DMS153 (cell line): ENCODE data around the gene IQUB.
"Not testable (repeated sequence)": the region's sequence is repeated elsewhere in the genome, so short reads cannot be mapped to it uniquely, and the experiment has no call there.

Source experiments
- DNase-seq: peaks from one replicate; lab custom pipeline; 2025; lab: John Stamatoyannopoulos, UW

The IQUB gene

DNA sequence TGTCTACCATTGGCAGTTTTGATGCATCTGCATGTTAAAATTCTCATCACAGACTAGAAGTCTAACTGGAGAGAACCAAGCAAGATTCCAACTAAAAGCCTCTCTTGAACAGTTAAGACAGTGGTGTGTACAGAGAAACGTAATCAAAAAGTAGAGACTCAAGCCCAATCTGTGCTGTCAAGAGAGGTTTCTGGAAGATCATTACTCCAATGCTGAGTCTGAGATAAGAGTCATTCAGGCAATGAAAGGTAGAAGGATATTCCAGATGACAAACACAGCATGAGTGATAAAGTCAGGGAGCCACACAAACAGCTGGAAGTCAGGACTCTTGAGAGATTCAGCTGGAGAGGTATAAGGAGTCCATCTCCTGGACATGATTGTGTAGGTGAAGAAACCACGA lies 48.7 kb downstream of the IQUB start:
- no peak for DNase-seq

DNA sequence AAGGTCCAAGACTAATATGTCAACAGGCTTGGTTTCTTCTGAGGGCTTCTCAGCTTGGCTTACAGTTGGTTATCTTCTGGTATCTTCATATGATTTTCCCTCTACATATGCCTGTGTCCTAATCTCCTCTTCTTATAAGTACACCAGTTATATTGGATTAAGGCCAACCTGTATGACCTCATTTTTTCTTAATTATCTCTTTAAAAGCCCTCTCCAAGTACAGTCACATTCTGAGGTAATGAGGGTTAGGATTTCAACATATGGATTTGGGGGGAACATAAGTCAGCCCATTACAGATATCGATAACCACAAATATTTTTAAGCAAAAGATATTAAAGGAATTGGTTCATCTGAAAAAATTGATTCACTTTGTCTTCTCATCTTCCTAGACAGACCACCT lies 49.2 kb downstream of the IQUB start:
- DNase-seq: no peak

DNA sequence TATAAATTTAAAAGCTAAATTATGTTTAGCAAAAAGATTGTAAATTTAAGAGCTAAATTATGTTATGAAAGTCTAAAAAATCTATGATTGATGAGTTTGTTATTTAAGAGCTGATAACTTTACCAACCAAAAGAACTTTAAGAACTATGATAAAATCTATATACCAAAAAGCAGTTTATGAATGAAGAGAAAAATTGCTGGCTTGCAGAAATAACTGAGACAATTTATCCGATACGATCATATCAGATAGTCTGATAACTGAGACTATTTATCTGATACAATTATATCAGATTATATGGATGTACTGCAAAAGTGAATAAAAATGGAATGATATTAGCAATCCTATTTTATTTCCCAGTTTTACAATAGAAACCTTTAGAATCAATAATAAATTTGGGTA lies 50.2 kb downstream of the IQUB start:
- no peak for DNase-seq

DNA sequence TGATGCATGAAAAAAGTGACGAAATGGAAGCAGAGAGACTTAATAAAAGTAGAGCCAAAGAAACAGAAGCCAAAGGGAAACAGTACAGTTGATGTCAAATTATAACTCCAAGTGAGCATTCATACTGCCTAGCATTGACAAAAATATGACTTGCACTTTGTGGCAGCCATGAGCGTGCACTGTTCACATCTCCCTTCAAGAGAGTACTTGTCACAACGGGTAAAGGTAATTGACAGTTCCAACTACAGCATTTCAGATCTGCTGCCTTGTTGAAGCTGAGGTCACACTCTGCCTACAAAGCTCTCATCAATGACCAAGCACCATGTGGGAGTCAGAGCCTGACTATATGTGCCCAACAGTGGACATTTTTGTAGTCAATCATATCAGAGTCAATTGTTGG lies 54.3 kb downstream of the IQUB start:
- no peak for DNase-seq

DNA sequence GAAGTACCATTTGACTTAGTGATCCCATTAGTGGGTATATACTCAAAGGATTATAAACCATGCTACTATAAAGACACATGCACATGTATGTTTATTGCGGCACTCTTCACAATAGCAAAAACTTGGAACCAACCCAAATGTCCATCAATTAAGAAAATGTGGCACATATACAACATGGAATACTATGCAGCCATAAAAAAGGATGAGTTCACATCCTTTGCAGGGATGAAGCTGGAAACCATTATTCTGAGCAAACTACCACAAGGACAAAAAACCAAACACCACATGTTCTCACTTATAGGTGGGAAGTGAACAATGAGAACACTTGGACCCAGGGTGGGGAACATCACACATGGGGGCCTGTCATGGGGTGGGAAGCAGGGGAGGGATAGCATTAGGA lies 56.3 kb downstream of the IQUB start:
- not testable (repeated sequence) for DNase-seq

DNA sequence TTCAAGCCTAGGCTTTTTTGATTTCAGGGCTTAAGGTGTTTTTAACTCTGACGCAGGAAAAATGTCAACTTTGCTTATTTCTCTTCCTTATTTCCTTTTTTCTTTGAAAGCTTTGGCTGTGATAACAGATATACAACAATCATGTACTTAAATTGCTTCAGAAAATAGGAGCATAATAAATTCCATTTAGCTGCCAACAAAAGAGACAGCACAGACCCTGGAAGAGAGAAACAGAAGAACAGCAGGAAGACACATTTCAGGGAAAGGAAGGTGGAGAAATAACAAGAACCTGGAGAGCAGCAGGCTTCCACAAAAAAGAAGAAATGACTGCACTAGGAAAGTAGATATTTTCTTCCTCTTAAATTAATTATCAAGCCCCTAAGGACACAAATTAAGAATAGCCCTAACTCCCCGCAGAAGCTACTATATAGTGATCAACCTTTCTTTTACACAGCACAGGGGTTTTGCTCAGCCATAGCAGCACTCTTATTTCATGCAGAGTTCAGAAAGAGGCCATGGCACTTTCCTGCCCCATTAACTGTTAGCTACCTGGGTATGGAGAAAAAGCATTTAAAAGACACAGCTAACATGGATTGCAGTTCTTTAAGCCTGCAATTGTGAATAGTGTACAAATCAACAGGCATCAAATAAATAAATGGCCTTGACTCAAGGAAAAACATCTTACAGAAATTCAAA lies 61.5 kb downstream of the IQUB start:
- no peak for DNase-seq

DNA sequence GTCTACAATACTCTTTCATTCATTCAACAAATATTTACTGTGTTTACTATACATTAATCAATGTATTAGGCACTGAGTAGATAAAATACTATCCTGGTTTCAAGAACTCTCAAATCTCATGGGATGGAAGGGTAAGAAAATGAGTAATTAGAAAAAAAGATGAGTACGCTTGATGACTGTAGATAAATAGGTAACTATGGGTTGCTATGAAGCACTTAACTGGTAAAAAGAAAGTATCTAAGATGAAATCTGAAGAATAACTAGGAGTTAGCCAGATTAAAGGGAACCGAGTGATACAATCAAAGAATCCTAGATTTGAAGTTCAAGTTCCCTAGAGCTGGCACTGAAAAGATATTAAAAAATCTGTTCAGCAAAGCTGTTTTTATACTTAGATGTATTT lies 62.1 kb downstream of the IQUB start:
- no peak for DNase-seq

DNA sequence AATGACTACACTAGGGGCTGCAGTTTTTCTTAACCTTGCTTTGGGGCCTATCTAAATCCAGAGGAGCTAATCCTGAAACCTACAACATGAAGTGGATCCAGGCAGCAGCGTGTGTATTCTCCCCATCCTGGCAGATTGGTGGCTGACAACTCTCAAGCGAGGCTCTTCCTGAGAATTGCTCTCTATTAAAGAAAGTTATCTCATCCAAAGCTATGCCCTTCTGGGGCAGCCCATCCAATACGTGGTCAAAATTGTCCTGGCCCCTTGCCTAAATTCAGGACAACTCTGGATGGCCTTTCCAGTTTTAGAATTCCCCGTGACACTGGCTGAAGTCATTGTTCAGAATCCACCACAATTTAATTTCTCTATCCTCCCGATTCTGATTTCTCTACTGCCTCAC lies 66.1 kb downstream of the IQUB start:
- DNase-seq: no peak

DNA sequence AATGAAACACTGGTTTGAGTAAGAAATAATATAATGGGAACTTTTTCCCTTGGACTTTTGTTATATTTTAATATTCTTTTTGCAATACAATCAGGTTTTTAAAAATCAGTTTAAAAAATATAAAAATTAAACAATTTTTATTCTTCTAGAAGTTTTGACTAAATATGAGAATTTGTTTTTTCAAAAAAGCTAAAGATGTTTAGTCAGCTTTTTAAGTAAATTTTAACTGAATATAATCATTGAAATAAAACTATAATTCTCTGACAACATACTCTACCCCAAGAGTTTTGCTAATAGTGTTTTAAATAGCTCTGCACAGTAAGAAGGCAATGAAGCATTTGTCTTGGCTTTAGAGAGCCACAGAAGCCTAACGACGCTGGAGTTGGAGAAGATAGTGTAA lies 70.5 kb downstream of the IQUB start:
- no peak for DNase-seq

DNA sequence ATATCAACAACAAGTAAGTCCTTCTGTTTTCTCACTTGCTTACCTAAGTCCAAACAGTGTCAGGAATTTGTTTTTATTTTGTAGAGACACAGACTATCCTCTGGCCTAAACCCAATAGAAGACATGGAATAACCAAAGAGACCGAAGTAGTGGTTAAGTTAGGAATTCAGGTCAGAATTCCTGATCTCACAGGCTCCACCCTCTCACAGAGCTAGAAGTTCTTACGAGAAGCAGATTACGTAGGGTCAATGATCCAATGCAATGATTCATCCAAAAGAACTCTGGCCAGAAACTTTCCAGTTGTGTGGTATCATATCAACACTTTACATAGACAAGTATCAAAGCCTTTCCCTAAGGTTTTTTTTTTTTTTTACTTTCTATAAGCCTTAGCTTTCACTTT lies 73.8 kb downstream of the IQUB start:
- DNase-seq: no peak

DNA sequence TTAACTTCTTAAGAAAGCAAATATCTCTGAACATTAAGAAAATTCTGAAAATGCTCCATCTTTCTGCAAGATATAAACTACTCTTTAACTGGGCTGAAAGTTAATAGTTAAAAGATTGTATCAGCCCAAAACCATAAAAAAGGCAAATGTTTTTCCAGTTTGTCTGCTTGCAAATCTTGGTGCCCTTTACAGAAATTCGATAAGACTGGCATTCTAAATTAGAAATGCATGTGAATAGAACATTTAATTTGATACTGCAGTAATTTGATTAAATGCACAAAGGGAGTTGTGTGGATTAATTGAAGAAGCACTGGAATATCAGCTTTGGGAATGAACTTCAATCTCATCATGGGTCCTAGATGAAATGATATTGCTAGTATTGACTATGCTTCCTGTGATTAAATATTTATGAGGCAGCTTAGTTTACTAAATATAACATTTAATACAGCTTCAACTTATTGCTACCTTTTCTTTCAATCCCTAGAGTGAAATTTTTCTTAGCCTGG lies 78.4 kb downstream of the IQUB start:
- DNase-seq: no peak

DNA sequence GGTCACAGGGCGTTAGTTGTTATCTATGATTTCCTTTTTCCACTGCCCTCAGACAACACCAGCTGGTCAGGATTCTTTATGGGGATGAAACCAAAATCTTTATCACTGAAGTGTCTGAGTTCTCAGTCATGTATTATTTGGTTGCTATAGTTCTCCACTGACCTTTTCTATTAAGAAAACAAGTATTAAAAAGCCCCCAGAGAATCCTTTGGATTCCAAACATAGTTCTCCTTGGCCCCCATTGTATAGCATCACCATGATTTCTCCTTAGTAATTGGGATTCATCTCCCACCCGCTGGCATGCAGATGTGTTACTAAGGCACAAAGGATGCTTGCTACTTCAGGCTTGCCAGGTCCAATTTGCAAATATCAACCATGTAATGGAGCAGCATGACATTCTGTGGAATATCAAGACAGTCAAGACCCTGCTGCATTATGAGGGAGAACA lies 94.3 kb downstream of the IQUB start:
- no peak for DNase-seq

DNA sequence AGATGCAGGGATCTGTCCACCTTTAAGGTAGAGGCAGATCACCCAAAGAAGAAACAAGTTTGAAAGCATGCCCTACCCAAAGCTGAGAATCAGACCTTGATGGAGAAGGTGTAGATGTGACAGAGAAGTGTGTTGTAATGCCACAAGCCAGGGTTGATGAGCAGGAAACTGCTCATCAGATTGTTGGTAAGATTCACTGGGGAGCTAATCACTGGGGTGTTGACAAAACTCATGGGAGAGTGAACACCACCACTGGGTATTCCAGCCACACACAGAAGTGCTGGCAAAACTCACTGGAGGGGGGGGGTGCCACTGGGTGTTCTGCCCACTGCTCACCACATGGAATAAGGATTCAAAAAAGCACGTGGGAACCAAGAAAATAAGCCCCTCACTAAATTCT lies 95.2 kb downstream of the IQUB start:
- no peak for DNase-seq

DNA sequence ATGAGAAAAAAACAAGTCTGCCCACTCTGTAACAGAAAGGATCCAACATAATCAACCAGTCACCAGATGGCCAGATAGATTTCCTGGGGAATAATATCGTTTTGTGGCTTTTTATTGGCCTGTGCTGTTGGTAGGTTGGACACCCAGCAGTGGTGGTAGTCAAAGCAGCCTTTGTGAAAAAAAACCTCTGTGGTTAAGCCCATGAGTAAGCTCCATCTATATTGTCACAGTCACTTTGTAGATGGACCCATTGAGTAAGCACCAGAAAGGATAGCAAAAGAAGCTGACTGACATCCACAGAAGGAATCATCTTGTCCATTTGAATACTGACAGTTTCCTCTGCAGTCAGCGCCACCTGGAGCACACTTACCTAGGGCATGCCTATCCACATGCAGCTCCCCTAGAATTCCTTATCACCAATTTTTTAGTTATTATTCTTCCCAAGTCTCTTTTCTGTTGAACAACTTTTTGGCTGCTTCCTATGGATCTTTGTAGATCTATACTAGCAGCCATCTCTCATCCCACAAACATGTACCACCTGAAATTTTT lies 96.9 kb downstream of the IQUB start:
- no peak for DNase-seq

DNA sequence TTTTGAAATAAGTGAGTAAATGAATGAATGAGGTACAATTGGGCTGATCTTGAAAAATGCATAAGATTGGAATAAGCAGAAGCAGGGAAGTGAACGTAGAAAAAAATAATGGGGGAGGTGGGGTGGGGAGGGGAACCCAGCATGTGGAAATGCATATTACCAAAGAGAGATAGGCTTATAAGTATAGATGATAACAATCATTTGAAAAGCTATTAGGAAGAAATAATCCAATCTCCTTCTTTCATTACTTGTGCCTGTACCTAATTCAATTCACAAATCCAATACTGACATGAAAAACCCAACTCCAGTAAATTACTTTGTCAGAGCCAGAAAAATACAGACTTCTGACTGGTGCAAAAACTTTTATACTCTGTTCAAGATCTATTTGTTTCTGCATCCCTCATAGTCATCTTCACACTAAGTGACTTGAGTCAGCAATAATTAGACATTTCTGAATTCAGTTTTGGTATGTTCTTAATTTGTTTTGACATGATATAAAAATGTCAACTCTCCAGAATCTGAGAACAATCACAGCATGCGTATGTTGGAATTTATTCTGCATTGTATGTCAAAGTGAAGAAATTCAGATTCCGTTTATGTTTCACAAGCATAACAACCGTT lies 99.2 kb downstream of the IQUB start:
- DNase-seq: no peak

DNA sequence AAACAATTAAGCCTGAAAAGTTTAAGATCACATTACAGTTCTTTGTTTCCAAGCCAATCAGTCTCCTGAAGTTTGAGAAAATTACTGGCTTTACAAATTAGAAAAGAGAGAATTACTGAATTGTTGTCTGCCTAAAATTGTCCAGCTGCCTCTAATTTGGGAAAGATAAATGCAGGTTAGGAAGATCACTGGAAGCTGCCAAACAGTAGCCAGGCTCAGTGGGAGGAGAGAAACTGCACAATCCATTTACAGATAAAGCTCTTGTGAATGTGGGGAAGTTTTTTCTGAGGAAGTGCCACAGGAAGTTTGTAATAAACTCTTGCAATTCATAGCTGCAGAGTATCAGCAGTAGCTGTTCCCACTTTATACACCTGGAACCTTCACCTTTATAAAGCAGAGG lies 100.7 kb downstream of the IQUB start:
- no peak for DNase-seq

DNA sequence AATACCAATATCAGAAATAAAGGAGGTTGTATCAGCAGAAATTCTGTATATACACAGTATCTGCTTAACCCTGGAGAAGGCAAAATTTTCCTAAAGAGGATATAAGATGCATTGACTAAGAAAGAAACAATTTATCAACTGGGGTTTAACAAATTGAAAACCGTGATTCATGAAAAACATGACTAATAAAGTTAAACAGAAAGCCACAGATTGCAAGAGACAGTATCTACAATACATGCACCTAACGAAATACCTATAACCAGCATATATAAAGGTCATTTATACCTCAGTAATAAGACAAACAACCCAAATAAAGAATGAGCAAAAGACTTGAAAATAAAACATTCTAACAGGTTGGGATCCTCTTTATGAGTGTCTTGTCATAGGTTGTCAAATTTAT lies 101.8 kb downstream of the IQUB start:
- no peak for DNase-seq

DNA sequence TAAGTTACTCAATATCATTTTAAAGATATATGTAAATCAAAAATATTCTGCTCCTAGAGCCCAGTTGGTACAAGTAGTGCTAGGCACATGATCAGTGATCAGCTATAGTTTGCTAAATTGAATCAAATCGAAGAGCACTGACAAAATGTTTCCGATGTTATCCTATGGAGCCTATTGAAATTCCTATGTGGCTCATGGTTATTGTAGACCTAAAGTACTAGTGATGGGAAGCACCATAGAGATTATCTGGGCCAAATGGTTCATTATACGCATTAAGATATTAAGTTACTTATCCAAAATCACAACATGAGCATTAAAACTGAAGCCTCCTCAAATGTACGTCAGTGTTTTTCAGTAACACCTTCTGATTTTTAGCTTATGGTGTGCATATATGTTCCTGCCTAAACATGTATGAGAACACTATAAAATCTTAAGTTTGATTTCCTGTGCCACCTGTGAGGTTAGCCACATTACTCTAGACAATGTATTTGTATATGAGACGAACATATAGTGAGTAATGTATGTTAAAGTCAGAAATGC lies 103.2 kb downstream of the IQUB start:
- DNase-seq: no peak

DNA sequence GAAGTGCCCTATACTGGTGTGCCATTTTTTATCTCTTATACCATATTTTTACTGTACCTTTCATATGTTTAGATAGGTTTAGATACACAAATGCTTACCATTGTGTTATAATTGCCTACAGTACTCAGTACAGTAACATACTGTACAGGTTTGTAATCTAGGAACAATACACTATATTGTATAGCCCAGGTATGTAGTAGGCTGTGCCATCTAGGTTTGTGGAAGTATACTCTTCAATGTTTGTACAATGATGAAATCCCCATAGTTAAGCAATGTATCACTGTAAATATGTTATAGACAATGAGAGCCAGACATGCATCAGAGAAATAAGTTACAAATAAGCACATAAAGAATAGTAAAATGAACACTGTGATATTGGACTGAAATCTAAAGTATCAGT lies 109.1 kb downstream of the IQUB start:
- DNase-seq: no peak

DNA sequence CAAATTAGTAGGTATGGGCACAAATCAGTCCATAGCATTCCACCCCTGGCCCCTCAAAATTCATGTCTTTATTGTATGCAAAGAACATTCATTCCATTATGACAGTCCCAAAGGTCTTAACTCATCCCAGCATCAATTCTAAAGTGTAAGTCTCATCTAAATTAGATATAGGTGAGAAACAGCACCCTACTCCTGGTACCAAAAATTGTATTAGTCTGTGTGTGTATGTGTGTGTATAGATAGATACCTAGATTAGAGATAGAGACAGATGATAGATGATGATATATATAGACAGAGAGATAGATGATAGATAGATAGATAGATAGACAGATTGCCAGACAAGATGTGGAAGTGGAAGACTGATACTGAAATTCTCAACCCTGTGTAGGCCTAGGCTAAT lies 109.9 kb downstream of the IQUB start:
- DNase-seq: no peak

DNA sequence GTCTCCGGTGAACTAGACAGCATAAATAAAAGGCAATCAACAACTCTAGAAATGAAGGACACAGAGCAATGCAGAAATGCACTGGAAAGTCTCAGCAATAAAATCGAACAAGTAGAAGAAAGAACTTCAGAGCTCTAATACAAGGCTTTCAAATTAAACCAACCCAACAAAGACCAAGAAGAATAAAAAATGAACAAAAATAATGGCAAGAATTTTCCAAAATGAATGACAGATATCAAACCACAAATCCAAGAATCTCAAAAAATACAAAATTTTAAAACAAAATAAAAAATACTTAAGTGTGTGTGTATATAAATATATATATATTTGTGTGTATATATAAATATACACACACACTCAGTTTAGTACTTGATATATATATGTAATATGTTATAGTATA lies 110.8 kb downstream of the IQUB start:
- no peak for DNase-seq

DNA sequence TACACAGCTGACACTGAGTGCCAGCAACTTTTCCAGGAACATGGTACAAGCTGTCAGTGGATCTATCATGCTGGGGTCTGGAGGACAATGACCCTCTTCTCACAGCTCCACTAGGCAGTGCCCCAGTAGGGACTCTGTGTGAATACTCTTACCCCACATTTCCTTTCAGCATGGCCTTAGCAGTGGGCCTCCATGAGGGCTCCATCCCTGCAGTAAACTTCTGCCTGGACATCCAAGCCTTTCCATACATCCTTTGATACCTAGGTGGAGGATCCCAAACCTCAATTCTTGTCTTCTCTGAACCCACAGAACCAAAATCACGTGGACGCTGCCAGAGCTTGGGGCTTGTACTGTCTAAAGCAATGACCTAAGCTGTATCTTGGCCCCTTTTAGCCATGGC lies 116.8 kb downstream of the IQUB start:
- no peak for DNase-seq

DNA sequence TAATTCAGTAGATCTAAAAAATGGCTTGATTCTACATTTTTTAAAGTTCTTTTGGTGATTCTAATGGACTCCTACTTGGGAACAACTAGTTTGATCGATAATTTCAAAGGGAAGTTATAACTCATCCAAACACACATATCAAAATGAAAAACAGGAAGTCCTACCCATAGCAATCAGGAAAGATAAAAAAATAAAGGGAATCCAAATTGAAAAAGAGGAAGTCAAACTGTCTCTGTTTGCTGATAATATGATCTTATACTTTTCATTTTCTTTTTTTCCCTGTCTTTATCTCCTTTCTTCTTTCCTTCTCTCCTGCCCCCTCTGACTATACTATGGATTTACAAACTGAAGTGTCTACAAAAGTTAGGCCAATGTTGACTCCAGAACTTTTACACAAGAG lies 118.8 kb downstream of the IQUB start:
- no peak for DNase-seq
